Measurements from ENCODE around the gene PRR16.

Gene PRR16

DNA sequence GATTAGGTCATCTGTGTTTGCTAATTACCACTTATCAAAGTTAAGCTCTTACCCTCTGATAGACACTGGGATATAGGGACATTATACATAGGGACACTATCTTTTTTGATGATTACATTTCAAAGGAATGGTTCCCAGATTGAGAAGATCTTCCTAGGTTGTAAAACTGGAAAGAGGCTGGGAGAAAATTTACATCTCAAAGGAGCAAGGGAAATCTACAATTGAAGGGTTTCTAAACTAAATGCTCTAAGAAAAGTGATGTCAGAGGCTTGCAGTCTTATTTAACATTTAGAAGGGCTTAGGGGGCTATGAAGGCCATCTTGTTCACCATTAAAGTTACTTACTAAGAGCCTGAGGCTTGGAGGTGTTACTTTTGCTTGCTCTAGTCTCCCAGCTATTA is 242.8 kb downstream of the PRR16 start:
- no peak for DNase-seq (ENCODE audit: low read depth in 1 of 2, low spot score in 1 of 2)

DNA sequence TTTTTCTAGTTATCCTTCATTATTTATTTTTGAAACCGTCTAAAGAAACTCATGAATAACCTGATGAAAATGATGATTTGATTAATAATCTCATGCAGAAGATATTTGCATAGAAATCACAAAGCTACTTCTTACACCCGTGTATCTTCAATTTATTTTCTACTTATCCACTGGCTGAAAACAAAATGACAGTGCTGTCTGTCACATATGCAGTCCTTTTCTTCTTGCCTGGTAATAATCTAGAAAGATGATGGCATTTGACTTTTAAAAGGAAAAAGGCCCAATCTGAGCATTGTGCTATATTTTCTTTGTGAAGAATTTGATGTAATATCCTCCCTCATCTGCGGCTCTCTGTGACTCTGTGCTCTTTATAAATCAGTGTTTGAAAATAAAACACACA is 253.3 kb downstream of the PRR16 start:
- DNase-seq (ENCODE audit: low read depth in 1 of 2, low spot score in 1 of 2), result no peak

DNA sequence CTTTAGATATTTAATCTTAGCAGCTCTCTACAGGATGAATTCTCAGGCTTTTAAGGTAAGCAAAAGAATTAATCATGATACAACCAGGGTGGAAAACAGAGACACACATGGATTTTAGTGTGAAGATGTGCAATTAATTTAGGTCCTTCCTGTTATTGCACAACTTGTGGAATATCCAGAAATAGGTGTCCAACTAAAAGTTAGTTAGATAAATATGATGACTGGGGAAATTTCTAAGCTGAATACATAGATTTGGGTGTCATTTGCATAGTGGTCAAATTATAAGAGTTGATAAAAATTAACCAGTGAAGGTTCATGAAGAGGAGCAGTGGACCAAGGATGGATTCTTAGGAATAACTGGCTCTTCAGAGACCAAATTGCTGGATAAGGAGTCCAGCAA is 266.1 kb downstream of the PRR16 start:
- no peak for DNase-seq (ENCODE audit: low read depth in 1 of 2, low spot score in 1 of 2)

DNA sequence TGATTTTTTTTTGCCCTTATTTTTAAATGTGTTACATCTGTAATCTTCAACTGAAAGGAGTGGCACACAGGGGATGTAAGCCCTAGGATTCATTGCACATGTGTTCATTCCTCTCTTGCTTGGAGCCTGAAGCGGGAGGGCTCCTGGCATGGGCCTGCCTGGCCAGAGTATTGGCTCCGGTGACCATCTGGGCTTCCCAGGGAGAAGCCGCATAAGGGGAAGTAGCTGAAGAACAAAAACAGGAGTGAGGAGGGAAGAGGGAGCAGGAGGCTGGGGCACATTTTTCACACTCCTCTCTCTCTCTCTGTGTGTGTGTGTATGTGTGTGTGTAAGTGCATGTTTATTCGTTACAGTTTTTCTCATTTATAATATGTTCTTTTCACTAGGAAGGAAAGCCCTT is 269.9 kb downstream of the PRR16 start:
- DNase-seq (ENCODE audit: low read depth in 1 of 2, low spot score in 1 of 2), result no peak

DNA sequence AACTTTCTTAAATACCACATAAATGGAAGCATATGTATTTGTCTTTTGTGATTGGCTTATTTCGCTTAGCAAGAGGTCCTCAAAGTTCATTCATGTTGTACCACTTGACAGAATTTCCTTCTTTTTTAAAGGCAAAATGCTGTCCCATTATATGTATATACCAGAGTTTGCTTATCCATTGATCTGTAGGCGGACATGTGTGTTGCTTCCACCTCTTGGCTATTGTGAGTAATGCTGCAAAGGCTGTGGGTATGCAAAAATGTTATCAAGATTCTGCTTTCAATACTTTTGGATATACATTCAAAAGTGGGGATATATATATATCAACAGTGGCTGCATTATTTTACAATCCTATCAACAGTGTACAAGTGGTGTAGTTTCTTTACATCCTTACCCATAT is 271.0 kb downstream of the PRR16 start:
- DNase-seq (ENCODE audit: low read depth in 1 of 2, low spot score in 1 of 2), result no peak

All from stimulated activated CD4-positive, alpha-beta T cell treated with anti-CD3 and anti-CD28 coated beads, Interleukin-15, amount 100 ng/mL, for 1 hour (primary cell).